ENCODE results near the gene NPAS3.

Gene NPAS3

GRCh38 chr14:33369041-33369440 lies 430.4 kb downstream of the NPAS3 start:
- TF ChIP-seq CTCF (IDR thresholded peaks at IDR 0.05; ENCODE audit: insufficient read depth, low read depth, low read length, missing control alignments), result no peak
- no peak for DNase-seq (ENCODE audit: low read depth)
- H3K4me3 ChIP-seq (ENCODE audit: low read length), result no peak overlapping the region

GRCh38 chr14:33369972-33370371 lies 431.3 kb downstream of the NPAS3 start:
- H3K4me3 ChIP-seq (ENCODE audit: low read length), result no peak overlapping the region
- DNase-seq (ENCODE audit: low read depth), result no peak
- TF ChIP-seq CTCF (IDR thresholded peaks at IDR 0.05; ENCODE audit: insufficient read depth, low read depth, low read length, missing control alignments), result no peak

- no peak for TF ChIP-seq CTCF (IDR thresholded peaks at IDR 0.05; ENCODE audit: insufficient read depth, low read depth, low read length, missing control alignments)
- no peak for DNase-seq (ENCODE audit: low read depth)
- no peak overlapping the region for H3K4me3 ChIP-seq (ENCODE audit: low read length)
Observed at GRCh38 chr14:33370426-33370825, 431.7 kb downstream of the NPAS3 start.

- DNase-seq (ENCODE audit: low read depth), result no peak
- no peak overlapping the region for H3K4me3 ChIP-seq (ENCODE audit: low read length)
- no peak for TF ChIP-seq CTCF (IDR thresholded peaks at IDR 0.05; ENCODE audit: insufficient read depth, low read depth, low read length, missing control alignments)
Observed at GRCh38 chr14:33375196-33375595, 436.5 kb downstream of the NPAS3 start.

GRCh38 chr14:33375786-33376185 lies 437.1 kb downstream of the NPAS3 start:
- no peak for DNase-seq (ENCODE audit: low read depth)
- TF ChIP-seq CTCF (IDR thresholded peaks at IDR 0.05; ENCODE audit: insufficient read depth, low read depth, low read length, missing control alignments), result no peak
- H3K4me3 ChIP-seq (ENCODE audit: low read length), result no peak overlapping the region

GRCh38 chr14:33376510-33376909 lies 437.8 kb downstream of the NPAS3 start:
- TF ChIP-seq CTCF (IDR thresholded peaks at IDR 0.05; ENCODE audit: insufficient read depth, low read depth, low read length, missing control alignments), result no peak
- H3K4me3 ChIP-seq (ENCODE audit: low read length), result no peak overlapping the region
- no peak for DNase-seq (ENCODE audit: low read depth)

- DNase-seq (ENCODE audit: low read depth), result no peak
- H3K4me3 ChIP-seq (ENCODE audit: low read length), result no peak overlapping the region
- TF ChIP-seq CTCF (IDR thresholded peaks at IDR 0.05; ENCODE audit: insufficient read depth, low read depth, low read length, missing control alignments), result no peak
Observed at GRCh38 chr14:33377596-33378390, 439.1 kb downstream of the NPAS3 start.

Data from epithelial cell of esophagus (primary cell).